Mucosa of descending colon (tissue), 3 donors: ENCODE data around the gene DSTN. TPM values are rescaled to one million over a fixed set of nuclear protein-coding genes. Genes with fewer than 3 reads are reported as not detected.

Experiments
- ATAC-seq: fragments of 200-7000 bp; cut with Tn5 transposase; one replicate; pipeline ENCODE4 v1.9.1; 2020; ENCODE audit warnings: mild to moderate bottlenecking, moderate library complexity
- DNase-seq, 3 donors: peaks; one replicate each; pipeline ENCODE4 v3.0.0-alpha.2; 2020
- H3K36me3 ChIP-seq: fragments of 200-600 bp; one replicate; pipeline ENCODE4 v1.8.0; 2021; ENCODE audit warnings: low read depth, mild to moderate bottlenecking
- H3K4me1 ChIP-seq: fragments of 200-600 bp; one replicate; pipeline ENCODE4 v1.8.0; 2021; ENCODE audit warnings: low read depth, mild to moderate bottlenecking
- H3K4me3 ChIP-seq: fragments of 200-600 bp; one replicate; pipeline ENCODE4 v1.8.0; 2021; ENCODE audit warnings: mild to moderate bottlenecking
- H3K9me3 ChIP-seq: fragments of 200-600 bp; one replicate; pipeline ENCODE4 v1.8.0; 2021; ENCODE audit warnings: mild to moderate bottlenecking
- intact Hi-C, 2 donors: fragments of 100-400 bp; cut with DNase I in 1 of 2; cut with micrococcal nuclease in 1 of 2; formaldehyde crosslinking; loops; one replicate each; pipeline versions ENCODE4 v1.11.0 to v1.11.1; 2022; cut with DNase I, micrococcal nuclease
- long read RNA-seq, 2 donors: library from polyadenylated mRNA; unstranded; transcript quantifications; one replicate each; pipeline ENCODE4 v2.0.0, GENCODE V29; 2019 to 2021
- total RNA-seq, 3 donors: library from RNA; stranded (reverse); fragmentation: NEBNext Ultra II Directional in 2 of 3; extraction: Animal tissue kit (Norgen Biotek cat#: 25700) in 2 of 3; gene quantifications; one replicate each; pipeline versions ENCODE4 v1.2.1 to v1.2.4, GENCODE V29; 2021 to 2023
- TF ChIP-seq, protein P1 (sequence below): fragments of 200-600 bp; IDR thresholded peaks from one replicate; pipeline ENCODE4 v1.8.0; 2022; ENCODE audit warnings: antibody characterized with exemption, mild to moderate bottlenecking
- donor health status: DM: no; HTN: no; CAD: no; lungs with moderate emphysema.
- donor health status: DM: no; HTN: no; CAD: no.
- donor health status: DM: no; HTN: yes; CAD: no.

DSTN gene
- 100 to 1,000 TPM; 261 to 946 (median 284) TPM for total RNA-seq
- long read RNA-seq, donor 1, transcript DSTN-203 (5 exons, 1,853 nt): minor isoform, 36 of 1,582 reads
- long read RNA-seq, donor 1, transcript DSTN-201 (4 exons, 3,617 nt): major isoform, 1,466 of 1,582 reads
- long read RNA-seq, donor 1, partial matches to known transcripts: 31 of 1,582 reads
- long read RNA-seq, donor 1, other reads (novel, unspliced or antisense): 48 of 1,582 reads
- long read RNA-seq, donor 2, transcript DSTN-201 (4 exons, 3,617 nt): major isoform, 285 of 407 reads
- long read RNA-seq, donor 2, partial matches to known transcripts: 106 of 407 reads
- long read RNA-seq, donor 2, other reads (novel, unspliced or antisense): 14 of 407 reads

- intact Hi-C loops: no loop called here
- H3K36me3 ChIP-seq: no peaks in the 10 kb centered on the region
- ATAC-seq (peak; percentile 86), DNase-seq (peak; percentile 93 to 96 (median 95))
- TF ChIP-seq, protein P1, sequence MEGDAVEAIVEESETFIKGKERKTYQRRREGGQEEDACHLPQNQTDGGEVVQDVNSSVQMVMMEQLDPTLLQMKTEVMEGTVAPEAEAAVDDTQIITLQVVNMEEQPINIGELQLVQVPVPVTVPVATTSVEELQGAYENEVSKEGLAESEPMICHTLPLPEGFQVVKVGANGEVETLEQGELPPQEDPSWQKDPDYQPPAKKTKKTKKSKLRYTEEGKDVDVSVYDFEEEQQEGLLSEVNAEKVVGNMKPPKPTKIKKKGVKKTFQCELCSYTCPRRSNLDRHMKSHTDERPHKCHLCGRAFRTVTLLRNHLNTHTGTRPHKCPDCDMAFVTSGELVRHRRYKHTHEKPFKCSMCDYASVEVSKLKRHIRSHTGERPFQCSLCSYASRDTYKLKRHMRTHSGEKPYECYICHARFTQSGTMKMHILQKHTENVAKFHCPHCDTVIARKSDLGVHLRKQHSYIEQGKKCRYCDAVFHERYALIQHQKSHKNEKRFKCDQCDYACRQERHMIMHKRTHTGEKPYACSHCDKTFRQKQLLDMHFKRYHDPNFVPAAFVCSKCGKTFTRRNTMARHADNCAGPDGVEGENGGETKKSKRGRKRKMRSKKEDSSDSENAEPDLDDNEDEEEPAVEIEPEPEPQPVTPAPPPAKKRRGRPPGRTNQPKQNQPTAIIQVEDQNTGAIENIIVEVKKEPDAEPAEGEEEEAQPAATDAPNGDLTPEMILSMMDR: no peak
- H3K4me3 ChIP-seq: peak within 1 kb of the TSS; percentile 99
- H3K4me1 ChIP-seq: peaks cover 37% of the 10 kb centered on the region
- no peaks in the 10 kb centered on the region for H3K9me3 ChIP-seq
Observed at GRCh38 chr20:17569616-17570346, at the start of gene DSTN. DSTN (plus strand) TSS chr20:17570075; CDS start chr20:17570209, 134 bp downstream.

DNA sequence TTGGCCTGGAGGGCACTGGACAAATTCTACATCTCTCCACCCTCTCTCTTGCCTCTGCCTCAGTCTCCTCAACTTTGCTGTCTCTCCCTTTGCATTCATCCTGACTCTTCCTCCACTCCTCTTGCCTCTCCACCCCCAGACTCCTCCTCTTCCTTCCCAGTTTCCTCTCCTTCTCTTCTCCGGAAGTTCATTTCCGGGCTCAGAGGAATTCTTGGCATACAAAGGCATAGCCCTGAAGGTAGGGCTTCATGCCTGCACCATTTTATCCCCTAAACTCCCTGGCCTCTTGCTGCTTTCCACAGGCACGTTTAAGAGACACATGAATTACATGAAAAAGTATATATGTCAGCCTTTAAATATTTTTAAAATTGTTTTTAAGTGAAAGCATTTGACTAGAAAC lies 49.3 kb upstream of the DSTN start:
- no peaks in the 10 kb centered on the region for H3K9me3 ChIP-seq
- H3K4me3 ChIP-seq: no peak overlapping the region
- ATAC-seq (no peak), DNase-seq (no peak)
- intact Hi-C loops: no loop called here
- H3K4me1 ChIP-seq: no peaks in the 10 kb centered on the region
- TF ChIP-seq, protein P1: no peak
- no peaks in the 10 kb centered on the region for H3K36me3 ChIP-seq

DNA sequence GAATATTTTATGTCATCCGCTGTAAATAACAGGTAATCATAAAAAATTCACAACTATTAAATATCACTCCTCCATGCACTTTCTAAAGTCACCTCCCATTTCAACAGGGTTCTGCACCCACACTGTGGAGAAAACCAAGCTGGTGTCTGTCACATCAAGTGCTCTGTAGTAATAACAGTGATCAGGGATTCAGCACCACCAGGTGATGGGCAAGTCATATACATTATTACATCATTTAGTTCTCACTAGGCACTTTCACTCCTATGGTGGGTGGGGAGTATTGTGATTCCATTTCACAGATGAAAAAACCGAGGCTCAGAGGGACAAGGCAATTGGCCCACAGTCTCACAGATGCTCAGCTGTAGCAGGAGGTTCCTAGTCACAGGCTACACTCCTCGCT lies 47.3 kb upstream of the DSTN start:
- intact Hi-C loops: no loop called here
- H3K4me3 ChIP-seq: no peak overlapping the region
- no peaks in the 10 kb centered on the region for H3K9me3 ChIP-seq
- no peaks in the 10 kb centered on the region for H3K36me3 ChIP-seq
- H3K4me1 ChIP-seq: no peaks in the 10 kb centered on the region
- ATAC-seq (no peak), DNase-seq (no peak)
- TF ChIP-seq, protein P1: no peak

DNA sequence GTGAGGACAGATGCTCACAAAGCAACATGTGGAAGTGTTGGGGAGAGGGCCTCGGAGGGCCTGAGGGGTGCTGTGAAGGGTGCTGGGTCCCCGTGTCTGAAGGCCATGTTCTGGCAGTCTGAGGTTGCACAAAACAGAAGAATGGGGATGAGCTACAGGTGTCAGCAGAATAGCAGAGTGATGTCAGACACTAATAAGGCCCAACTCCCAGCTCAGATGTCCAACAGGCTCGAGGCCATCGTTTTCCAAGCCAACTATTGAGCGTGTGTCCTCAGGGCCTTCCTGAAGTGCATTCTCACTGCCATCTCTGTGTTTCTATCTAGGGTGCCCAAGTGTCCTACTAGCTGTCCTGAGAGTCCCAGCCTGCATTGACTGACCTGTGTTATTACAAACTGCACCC lies 46.5 kb upstream of the DSTN start:
- TF ChIP-seq, protein P1: no peak
- Histone ChIP-seq H3K4me3 (no peak overlapping the region), H3K9me3 (no peaks in the 10 kb centered on the region), H3K4me1 (no peaks in the 10 kb centered on the region), H3K36me3 (no peaks in the 10 kb centered on the region)
- DNase-seq (no peak), ATAC-seq (no peak)
- intact Hi-C loops: no loop called here

GRCh38 chr20:17524560-17524959 lies 45.3 kb upstream of the DSTN start:
- ATAC-seq (no peak), DNase-seq (no peak)
- Histone ChIP-seq H3K9me3 (no peaks in the 10 kb centered on the region), H3K4me1 (no peaks in the 10 kb centered on the region), H3K36me3 (no peaks in the 10 kb centered on the region), H3K4me3 (no peak overlapping the region)
- TF ChIP-seq, protein P1: no peak
- intact Hi-C loops: no loop called here
